ENCODE measurements around the gene HOXC9. TPM values are rescaled to one million over a fixed set of nuclear protein-coding genes. Genes with fewer than 3 reads are reported as not detected.

Gene HOXC9
- total RNA-seq, 1 donor from 2014 or later, result not detected

- ATAC-seq (no peak), DNase-seq (ENCODE audit: low spot score) (no peak)
Observed at GRCh38 chr12:53963005-53963404, 37.0 kb upstream of the HOXC9 start.

GRCh38 chr12:53963434-53964314, 36.3 kb upstream of the HOXC9 start:
- no peak for ATAC-seq
- no peak for DNase-seq (ENCODE audit: low spot score)

- no peak for DNase-seq (ENCODE audit: low spot score)
- no peak for ATAC-seq
Observed at GRCh38 chr12:53964315-53964713, 35.6 kb upstream of the HOXC9 start.

GRCh38 chr12:53965281-53966084, 34.5 kb upstream of the HOXC9 start:
- ATAC-seq, result no peak
- no peak for DNase-seq (ENCODE audit: low spot score)

GRCh38 chr12:53966085-53966384, 33.9 kb upstream of the HOXC9 start:
- no peak for DNase-seq (ENCODE audit: low spot score)
- no peak for ATAC-seq

- DNase-seq (ENCODE audit: low spot score) (no peak), ATAC-seq (no peak)
Observed at GRCh38 chr12:53966385-53967133, 33.4 kb upstream of the HOXC9 start.

GRCh38 chr12:53967421-53967925, 32.5 kb upstream of the HOXC9 start:
- DNase-seq (ENCODE audit: low spot score) (no peak), ATAC-seq (no peak)

- DNase-seq (ENCODE audit: low spot score) (no peak), ATAC-seq (no peak)
Observed at GRCh38 chr12:53968214-53969127, 31.5 kb upstream of the HOXC9 start.

- ATAC-seq, result peak; percentile 46
- DNase-seq (ENCODE audit: low spot score), result no peak
Observed at GRCh38 chr12:53969588-53970259, 30.2 kb upstream of the HOXC9 start.

- no peak for ATAC-seq
- DNase-seq (ENCODE audit: low spot score), result no peak
Observed at GRCh38 chr12:53970451-53970850, 29.5 kb upstream of the HOXC9 start.

- ATAC-seq (no peak), DNase-seq (ENCODE audit: low spot score) (no peak)
Observed at GRCh38 chr12:53971129-53971528, 28.8 kb upstream of the HOXC9 start.

- no peak for ATAC-seq
- no peak for DNase-seq (ENCODE audit: low spot score)
Observed at GRCh38 chr12:53971686-53972085, 28.3 kb upstream of the HOXC9 start.

GRCh38 chr12:53972152-53972702, 27.7 kb upstream of the HOXC9 start:
- DNase-seq (ENCODE audit: low spot score), result no peak
- ATAC-seq, result no peak

- ATAC-seq, result no peak
Observed at GRCh38 chr12:53972722-53973235, 27.2 kb upstream of the HOXC9 start, which contains the start of gene HOXC11. HOXC11 (plus strand) TSS chr12:53973126; CDS start chr12:53973242, 116 bp downstream.

GRCh38 chr12:53973236-53974042, 26.5 kb upstream of the HOXC9 start:
- ATAC-seq (no peak), DNase-seq (ENCODE audit: low spot score) (no peak)

More at GRCh38 chr12:53972722-53973235, 27.2 kb upstream of the HOXC9 start, which contains the start of gene HOXC11:
- no peak for DNase-seq (ENCODE audit: low spot score)

GRCh38 chr12:53974084-53975063, 25.6 kb upstream of the HOXC9 start, which contains the start of gene HOTAIR:
HOTAIR (minus strand) TSS chr12:53974954.
- ATAC-seq (peak; percentile 23), DNase-seq (ENCODE audit: low spot score) (no peak)

- DNase-seq (ENCODE audit: low spot score), result no peak
- no peak for ATAC-seq
Observed at GRCh38 chr12:53975064-53975471, 24.9 kb upstream of the HOXC9 start.

Data from left lobe of liver (tissue), 2 donors.